Endothelial cell of umbilical vein (primary cell): ENCODE measurements around the gene UBE2D3. TPM values are rescaled to one million over a fixed set of nuclear protein-coding genes. Genes with fewer than 3 reads are reported as not detected.

Experiments used
- BruUV-seq: library from RNA; stranded (reverse); fragments of 400-500 nt; replicated peaks from 2 replicates; lab custom pipeline; 2021; lab: Mats Ljungman, UMichigan
- CTCF ChIA-PET: fragments of 300-600, 350-600 bp; sonication (Branson Sonifier 250); formaldehyde crosslinking; loops from one replicate; lab custom pipeline; 2021; ENCODE audit warnings: antibody characterized with exemption, inconsistent platforms; lab: Charles Lee
- POLR2A ChIA-PET: fragments of 300-600, 350-600 bp; sonication (Branson Sonifier 250); formaldehyde crosslinking; loops from one replicate; lab custom pipeline; 2021; ENCODE audit warnings: antibody characterized with exemption, inconsistent platforms; lab: Charles Lee
- DNase-seq: peaks from one replicate; pipeline ENCODE4 v3.0.0-alpha.2; 2011; ENCODE audit warnings: low read depth, low spot score
- FAIRE-seq: peaks from 2 replicates; lab custom pipeline; 2011; peaks lifted over from hg19 to GRCh38; lab: Jason Lieb, UNC
- H2AFZ ChIP-seq: 2 replicates; pipeline ENCODE4 v1.6.0; 2012; ENCODE audit warnings: low read depth, low read length, control low read depth, inconsistent platforms
- H3K27ac ChIP-seq: 2 replicates; pipeline ENCODE4 v1.5.1; 2011; ENCODE audit warnings: low read depth, mild to moderate bottlenecking, control low read depth, low read length, moderate library complexity; ENCODE audit not compliant: insufficient read depth
- H3K27me3 ChIP-seq, 2 experiments: 2 replicates each; pipeline versions ENCODE4 v1.6.0 to v1.6.1; 2011; ENCODE audit warnings: low read length in 2 of 2, mixed read lengths in 1 of 2; ENCODE audit not compliant: control insufficient read depth in 2 of 2, insufficient read depth in 2 of 2
- H3K36me3 ChIP-seq, 2 experiments: 2 replicates in 1 of 2; 3 replicates in 1 of 2; pipeline ENCODE4 v1.5.1; 2011; ENCODE audit warnings: low read length in 2 of 2, mild to moderate bottlenecking in 1 of 2, moderate library complexity in 1 of 2; ENCODE audit not compliant: control insufficient read depth in 2 of 2, insufficient read depth in 2 of 2; ENCODE audit errors: extremely low read depth in 1 of 2
- H3K4me1 ChIP-seq: 3 replicates; pipeline ENCODE4 v1.5.1; 2011; ENCODE audit warnings: mild to moderate bottlenecking, low read length; ENCODE audit not compliant: control insufficient read depth, insufficient read depth; ENCODE audit errors: extremely low read depth
- H3K4me2 ChIP-seq: 2 replicates; pipeline ENCODE4 v1.6.1; 2011; ENCODE audit warnings: low read length, control low read depth, mixed read lengths; ENCODE audit not compliant: insufficient read depth
- H3K4me3 ChIP-seq, 3 experiments: fragments of 200-600 bp in 1 of 3; sonication (generic), shearing (Covaris generic) in 1 of 3; replicated peaks in 1 of 3; 2 replicates each; pipeline ENCODE4 v1.5.1; 2011 to 2016; ENCODE audit warnings: control low read depth in 3 of 3, low read length in 3 of 3, mild to moderate bottlenecking in 2 of 3, inconsistent platforms in 1 of 3, low read depth in 1 of 3, moderate library complexity in 1 of 3; ENCODE audit not compliant: insufficient read depth in 1 of 3
- H3K79me2 ChIP-seq: 2 replicates; pipeline ENCODE4 v1.6.0; 2012; ENCODE audit warnings: low read length, inconsistent platforms; ENCODE audit not compliant: control insufficient read depth, insufficient read depth
- H3K9ac ChIP-seq: replicated peaks from 2 replicates; pipeline ENCODE3; 2011; ENCODE audit warnings: low read length, control low read depth; ENCODE audit not compliant: insufficient read depth; ENCODE audit errors: extremely low read depth
- H3K9me1 ChIP-seq: replicated peaks from 3 replicates; pipeline ENCODE4 v1.6.0; 2011; ENCODE audit warnings: mild to moderate bottlenecking, low read length; ENCODE audit not compliant: control insufficient read depth, insufficient read depth; ENCODE audit errors: extremely low read depth
- H3K9me3 ChIP-seq: replicated peaks from 2 replicates; pipeline ENCODE4 v1.5.1; 2012; ENCODE audit warnings: low read length, inconsistent platforms; ENCODE audit not compliant: control insufficient read depth, insufficient read depth
- H4K20me1 ChIP-seq: replicated peaks from 2 replicates; pipeline ENCODE3; 2011; ENCODE audit warnings: mild to moderate bottlenecking, low read length; ENCODE audit not compliant: control insufficient read depth, insufficient read depth; ENCODE audit errors: extremely low read depth
- FOS ChIP-seq: IDR thresholded peaks from 2 replicates; pipeline ENCODE4 v1.6.1; 2011; ENCODE audit warnings: mild to moderate bottlenecking, low read length, moderate library complexity, borderline replicate concordance; ENCODE audit not compliant: insufficient read depth
- GATA2 ChIP-seq: IDR thresholded peaks from 2 replicates; pipeline ENCODE4 v1.7.0; 2011; ENCODE audit warnings: low read depth, mild to moderate bottlenecking, moderate library complexity, mixed read lengths, low read length; ENCODE audit not compliant: insufficient read length, insufficient read depth
- JUN ChIP-seq: IDR thresholded peaks from 2 replicates; pipeline ENCODE4 v1.6.1; 2011; ENCODE audit warnings: borderline replicate concordance, low read depth; ENCODE audit not compliant: insufficient read length, insufficient read depth
- MYC ChIP-seq: IDR thresholded peaks from one replicate; pipeline ENCODE4 v1.6.1; 2011; ENCODE audit warnings: mild to moderate bottlenecking, low read depth, low read length
- POLR2A ChIP-seq: IDR thresholded peaks from 2 replicates; pipeline ENCODE4 v1.6.1; 2012; ENCODE audit warnings: low read depth, mild to moderate bottlenecking, control low read depth, low read length
- POLR2AphosphoS5 ChIP-seq: IDR thresholded peaks from 2 replicates; pipeline ENCODE4 v1.6.1; 2012; ENCODE audit warnings: low read depth, mild to moderate bottlenecking, control low read depth, low read length, moderate library complexity; ENCODE audit not compliant: insufficient read depth
- dilution Hi-C: fragments of 300-500 bp; cut with MboI; formaldehyde crosslinking; loops from one replicate; pipeline ENCODE4 v1.15.0; 2019; ENCODE audit warnings: low sequenced_read_pairs; ENCODE audit not compliant: extremely low pct_ligation_motif_present
- intact Hi-C: fragments of 100-400 bp; cut with micrococcal nuclease; formaldehyde crosslinking; loops from one replicate; pipeline ENCODE4 v1.10.0; 2022
- polyA plus RNA-seq, 4 experiments: library from polyadenylated mRNA; depleted of rRNA in 3 of 4; stranded (reverse) in 3 of 4; unstranded in 1 of 4; fragments of >200 nt; gene quantifications; 2 replicates each; pipeline versions ENCODE4 v1.2.1 to v1.2.3, GENCODE V29; 2011 to 2012; ENCODE audit warnings: missing spikeins in 1 of 4
- small RNA-seq: library from RNA; depleted of rRNA; stranded (forward); fragments of <200 nt; gene quantifications from one replicate; pipeline ENCODE3, GENCODE V24; 2012; ENCODE audit warnings: low replicate concordance, low read depth; ENCODE audit not compliant: insufficient read depth, insufficient read length
- total RNA-seq: library from RNA; stranded (reverse); gene quantifications from 2 replicates; pipeline ENCODE4 v1.2.3, GENCODE V29; 2021

The UBE2D3 gene
- total and polyA plus RNA-seq, 2 donors (not counting 3 experiments of a cell fraction or from before 2014, with no cell fraction given), result 279 to 399 TPM

DNA sequence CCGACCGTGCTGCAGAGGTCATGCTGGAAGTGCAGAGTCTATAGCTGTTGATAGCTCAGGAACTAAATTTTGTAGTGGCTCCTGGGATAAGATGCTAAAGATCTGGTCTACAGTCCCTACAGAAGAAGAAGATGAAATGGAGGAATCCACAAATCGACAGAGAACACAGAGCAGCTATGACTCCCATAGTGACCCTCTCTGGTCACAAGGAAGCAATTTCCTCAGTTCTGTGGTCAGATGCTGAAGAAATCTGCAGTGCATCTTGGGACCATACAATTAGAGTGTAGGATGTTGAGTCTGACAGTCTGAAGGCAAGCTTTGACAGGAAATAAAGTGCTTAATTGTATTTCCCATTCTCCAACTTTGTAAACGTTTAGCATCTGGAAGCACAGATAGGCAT is 75.4 kb downstream of the UBE2D3 start:
- dilution Hi-C loops (no loop called here), intact Hi-C loops (no loop called here)
- H3K9me1 ChIP-seq, result no peaks in the 10 kb centered on the region
- H3K36me3 ChIP-seq, result no peaks in the 10 kb centered on the region
- H3K27ac ChIP-seq, result no peak overlapping the region
- CTCF ChIA-PET, result no interaction called here
- H3K9me3 ChIP-seq, result no peaks in the 10 kb centered on the region
- H3K4me2 ChIP-seq, result no peak overlapping the region
- no peaks in the 10 kb centered on the region for H3K4me1 ChIP-seq
- no TSS peak for BruUV-seq
- DNase-seq, result no peak
- POLR2A ChIA-PET, result interaction anchor here (1.0 kb wide), 1 partner anchor 9 kb away, joined by 4 read pairs; the partner anchor contains the start of gene MANBA
- no peak overlapping the region for H3K9ac ChIP-seq
- no peak overlapping the region for H2AFZ ChIP-seq
- H4K20me1 ChIP-seq, result no peaks in the 10 kb centered on the region
- no peak for FAIRE-seq
- H3K27me3 ChIP-seq, result no peaks in the 10 kb centered on the region
- no peaks in the 10 kb centered on the region for H3K79me2 ChIP-seq
- TF ChIP-seq POLR2AphosphoS5 (no peak), GATA2 (no peak), FOS (no peak), MYC (no peak), POLR2A (no peak), JUN (no peak)
- H3K4me3 ChIP-seq, result no peak overlapping the region

Small RNAs within 50 kb of the gene (small RNA-seq; reads per million reads assigned to genes)
- gene RNU7-151P, result not detected

Other genes starting within 250 kb of the UBE2D3 start
- gene MANBA, start 66.6 kb downstream of the UBE2D3 start, total RNA-seq, result 7.7 and 8.3 TPM in 2 replicates
- 5.2 and 5.6 TPM in 2 replicates for gene MANBA, start 66.6 kb downstream of the UBE2D3 start, polyA plus RNA-seq
- 26.5 and 28.4 TPM in 2 replicates for gene CISD2, start 41.4 kb upstream of the UBE2D3 start, total RNA-seq
- 13.5 and 14.6 TPM in 2 replicates for gene CISD2, start 41.4 kb upstream of the UBE2D3 start, polyA plus RNA-seq
- 0.49 TPM in 1 of 2 replicates, not detected in the other for gene SLC9B1, start 192.2 kb upstream of the UBE2D3 start, total RNA-seq
- gene SLC9B1, start 192.2 kb upstream of the UBE2D3 start, polyA plus RNA-seq, result 0.19 TPM in 2 replicates
- 22.0 and 23.5 TPM in 2 replicates for gene SLC9B2, start 249.2 kb upstream of the UBE2D3 start, total RNA-seq
- 9.2 and 9.6 TPM in 2 replicates for gene SLC9B2, start 249.2 kb upstream of the UBE2D3 start, polyA plus RNA-seq